SH-SY5Y (cell line): ENCODE measurements around the gene ENGASE.

Experiments
- GATA2 ChIP-seq: IDR thresholded peaks from 2 replicates; pipeline ENCODE4 v1.6.1; 2011; ENCODE audit warnings: mild to moderate bottlenecking, low read depth, low read length
- GATA3 ChIP-seq: IDR thresholded peaks from 2 replicates; pipeline ENCODE4 v1.6.1; 2011; ENCODE audit warnings: low read depth, mild to moderate bottlenecking, low read length, moderate library complexity

- TF ChIP-seq GATA3 = no peak
- no peak for TF ChIP-seq GATA2
Observed at GRCh38 chr17:79036596-79036995, 38.0 kb upstream of the ENGASE start.
